NCI-H2107 treated with DMSO at 0.1 percent for 48 hours (cell line): Measurements from ENCODE around the gene RYK.
"Not testable (repeated sequence)": the region's sequence is repeated elsewhere in the genome, so short reads cannot be mapped to it uniquely, and the experiment has no call there.

Experiments
- DNase-seq: peaks from one replicate; lab custom pipeline; 2025; ENCODE audit not compliant: unreplicated experiment; lab: John Stamatoyannopoulos, UW

The RYK gene

DNA sequence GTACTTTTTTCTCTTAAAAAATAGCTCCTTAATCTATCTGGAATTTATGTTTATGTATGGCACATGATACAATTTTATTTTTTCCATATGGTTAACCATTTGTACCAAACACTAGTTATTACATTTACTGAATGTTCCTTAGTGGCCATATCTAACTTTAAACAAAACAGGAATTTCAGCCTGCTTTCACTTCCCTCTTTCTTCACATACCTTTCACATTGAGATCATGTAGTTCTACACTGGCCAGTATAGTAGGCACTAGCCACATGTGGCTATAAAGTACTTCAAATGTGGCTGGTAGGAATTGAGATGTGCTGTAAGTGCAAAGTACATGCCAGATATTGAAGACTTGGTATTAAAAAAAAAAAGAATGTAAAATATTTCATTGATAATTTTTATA is 4.7 kb upstream of the RYK start:
- DNase-seq: no peak

DNA sequence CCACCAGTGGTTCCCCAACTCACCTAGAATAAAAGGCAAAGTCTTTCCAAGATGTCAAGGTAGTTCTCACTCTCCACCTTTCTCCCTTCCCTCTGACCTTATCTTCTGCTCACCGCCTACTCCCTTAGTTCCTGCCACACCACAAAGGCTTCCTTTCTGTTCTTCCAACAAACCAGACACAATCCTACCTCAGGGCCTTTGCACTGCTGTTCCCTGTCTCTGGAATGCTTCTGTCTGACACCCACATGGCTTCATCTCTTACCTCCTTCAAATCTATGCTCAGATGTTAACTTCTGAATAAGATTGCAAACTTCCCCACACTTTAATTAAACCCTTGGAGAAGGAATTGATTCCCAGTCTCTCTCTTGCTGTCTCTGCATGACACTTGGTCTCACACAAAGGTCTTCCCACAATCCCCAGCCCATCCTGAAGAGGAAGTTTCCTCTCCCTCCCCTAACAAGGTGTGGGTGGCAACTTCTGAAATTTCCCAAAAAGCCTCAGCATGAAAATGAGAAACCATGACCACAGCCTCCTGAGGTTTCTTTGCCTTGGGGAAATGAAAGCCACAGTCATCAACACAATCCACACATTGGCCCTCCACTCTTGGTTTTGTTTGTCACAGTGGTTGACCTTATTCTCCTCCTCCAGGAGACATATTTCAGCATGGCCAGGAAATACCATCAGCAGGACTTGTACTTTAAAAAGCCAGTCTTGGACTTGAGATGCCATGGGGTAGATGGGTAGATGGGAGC is 3.0 kb upstream of the RYK start:
- DNase-seq: no peak

- DNase-seq: no peak
These were observed 2.1 kb upstream of the RYK start for GRCh38 chr3:134252766-134253165.

DNA sequence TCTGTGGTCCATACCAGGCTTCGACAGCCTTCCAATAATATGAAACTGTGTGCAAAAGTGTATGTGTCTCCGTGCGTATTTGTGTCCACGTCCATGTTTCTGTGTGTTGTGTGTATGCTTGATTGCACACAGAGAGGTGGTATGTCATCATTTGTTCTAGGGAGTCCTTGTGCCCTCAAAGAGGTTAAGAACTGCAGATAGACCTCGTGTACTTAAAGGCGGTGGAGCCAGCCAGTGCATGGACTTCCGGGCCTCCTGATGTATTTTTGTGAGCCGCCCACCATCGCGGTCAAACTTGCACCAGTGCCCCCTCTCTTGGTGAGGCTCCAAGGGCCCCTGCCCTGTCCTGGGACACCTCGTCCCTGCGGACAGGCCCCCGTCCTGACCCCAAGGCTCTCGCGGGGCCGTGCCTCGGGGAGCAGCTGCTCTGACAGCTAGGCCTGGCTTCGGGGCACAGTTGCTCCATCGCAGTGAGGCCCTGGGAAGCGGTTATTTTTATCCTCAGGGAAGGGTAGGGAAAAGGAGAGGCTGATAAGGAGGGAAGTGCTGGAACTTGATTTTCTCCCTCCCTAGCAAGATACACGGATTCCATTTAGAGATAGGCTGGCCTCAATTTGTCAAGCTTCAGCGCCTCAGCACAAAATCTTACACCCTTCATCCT is 1.2 kb upstream of the RYK start:
- no peak for DNase-seq

- no peak for DNase-seq
These were observed 533 bp downstream of the RYK start for GRCh38 chr3:134249935-134250716.

DNA sequence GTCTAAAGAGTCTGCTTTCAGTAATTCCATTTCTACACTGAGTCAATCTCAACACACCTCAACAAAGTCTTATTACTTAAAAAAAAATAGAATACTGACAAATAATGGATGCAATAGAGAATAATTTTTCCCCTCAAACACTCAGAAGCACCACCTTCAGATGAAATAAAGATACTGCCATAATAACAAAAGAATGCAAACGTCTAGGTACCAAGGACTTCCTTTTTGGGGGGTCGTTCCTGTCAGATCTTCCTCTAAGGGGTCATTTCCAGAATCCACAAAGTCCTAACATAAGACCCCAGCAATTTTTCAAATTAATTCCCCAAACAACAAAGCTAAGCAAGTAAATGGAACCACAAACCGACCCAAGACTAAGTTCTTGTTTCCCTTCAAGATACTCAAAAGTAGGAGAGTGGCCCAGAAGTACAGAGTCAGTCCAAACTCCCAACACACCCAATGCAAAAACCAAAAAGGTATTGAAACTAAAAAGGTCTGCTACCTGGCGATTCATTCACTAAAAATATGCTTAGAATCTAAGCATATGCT is 1.3 kb downstream of the RYK start:
- no peak for DNase-seq

DNA sequence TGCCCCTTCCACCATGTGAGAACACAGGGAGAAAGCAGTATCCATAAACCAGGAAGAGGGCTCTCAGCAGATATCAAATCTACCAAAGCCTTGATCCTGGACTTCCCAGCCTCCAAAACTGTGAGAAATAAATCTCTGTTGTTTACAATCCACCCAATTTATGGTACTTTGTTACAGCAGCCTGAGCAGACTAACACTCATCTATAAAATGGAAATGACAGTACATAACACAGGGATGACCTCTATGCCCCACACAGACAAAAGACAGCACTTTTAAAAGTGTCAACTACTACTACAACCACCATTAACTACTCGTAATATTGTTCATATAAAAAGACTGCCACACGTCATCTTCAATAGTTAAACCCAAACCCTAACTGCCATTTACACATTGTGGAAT is 5.7 kb downstream of the RYK start:
- no peak for DNase-seq

DNA sequence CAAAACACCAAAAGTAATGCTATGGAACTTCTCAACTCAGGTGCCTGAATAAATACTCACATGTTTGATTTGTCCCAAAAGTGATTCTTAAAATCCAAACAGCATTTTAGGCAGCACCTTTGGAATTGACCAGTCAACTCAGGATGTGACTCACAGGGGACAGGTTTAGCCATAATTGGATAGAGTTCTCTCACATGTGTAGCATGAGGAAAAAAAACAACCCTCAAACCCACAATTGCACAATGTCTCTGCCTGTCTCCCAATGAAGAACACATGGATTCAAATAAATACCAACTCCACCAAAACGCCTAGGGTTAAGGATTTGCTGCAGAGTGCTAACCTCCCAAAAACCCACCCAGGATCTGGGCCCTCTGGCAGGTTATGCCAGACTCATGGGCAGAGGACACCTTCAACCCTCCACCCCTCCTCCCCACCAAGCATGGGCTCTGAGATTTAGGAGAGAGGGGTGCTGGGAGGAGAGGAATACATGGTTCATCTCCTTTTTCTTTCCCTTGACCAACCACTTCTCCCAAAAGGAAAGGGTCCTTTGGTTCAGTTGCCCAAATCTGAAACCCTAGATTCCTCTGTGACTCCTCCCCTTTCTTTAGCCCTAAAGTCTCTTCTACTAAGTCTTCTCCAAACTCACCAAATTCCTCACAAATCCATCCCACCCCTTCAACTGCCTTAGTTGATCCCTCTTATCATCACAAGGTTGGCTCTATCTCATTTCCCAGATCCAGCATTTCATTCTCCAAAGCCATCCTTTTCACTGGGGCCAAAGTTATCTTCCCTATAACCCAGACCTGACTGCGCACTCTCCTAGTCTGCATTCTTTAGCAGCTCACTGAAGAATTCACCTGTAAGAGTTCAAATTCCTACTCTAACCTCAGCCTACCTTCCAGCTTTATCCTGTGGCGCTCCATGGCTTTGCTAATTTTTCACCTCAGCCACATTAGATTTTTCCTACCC is 7.7 kb downstream of the RYK start:
- no peak for DNase-seq

DNA sequence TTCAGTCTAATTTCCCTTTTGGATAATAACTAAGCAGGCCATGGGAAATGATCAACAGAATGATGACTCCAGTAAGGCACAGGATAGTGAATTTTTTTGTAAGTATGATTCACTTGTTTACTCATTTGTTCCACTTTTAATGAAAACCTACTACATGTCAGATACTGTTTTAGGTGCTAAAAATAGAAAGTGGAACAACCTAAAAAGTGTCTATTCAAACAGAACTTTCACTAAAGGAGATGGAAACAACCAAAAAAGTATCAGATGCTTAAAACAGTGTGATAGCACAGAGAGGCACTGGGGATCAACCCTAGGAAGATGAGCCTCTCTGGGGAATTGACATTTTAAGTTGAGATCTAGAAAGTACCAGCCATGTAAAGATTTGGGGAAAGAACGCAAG is 11.1 kb downstream of the RYK start:
- DNase-seq: no peak

DNA sequence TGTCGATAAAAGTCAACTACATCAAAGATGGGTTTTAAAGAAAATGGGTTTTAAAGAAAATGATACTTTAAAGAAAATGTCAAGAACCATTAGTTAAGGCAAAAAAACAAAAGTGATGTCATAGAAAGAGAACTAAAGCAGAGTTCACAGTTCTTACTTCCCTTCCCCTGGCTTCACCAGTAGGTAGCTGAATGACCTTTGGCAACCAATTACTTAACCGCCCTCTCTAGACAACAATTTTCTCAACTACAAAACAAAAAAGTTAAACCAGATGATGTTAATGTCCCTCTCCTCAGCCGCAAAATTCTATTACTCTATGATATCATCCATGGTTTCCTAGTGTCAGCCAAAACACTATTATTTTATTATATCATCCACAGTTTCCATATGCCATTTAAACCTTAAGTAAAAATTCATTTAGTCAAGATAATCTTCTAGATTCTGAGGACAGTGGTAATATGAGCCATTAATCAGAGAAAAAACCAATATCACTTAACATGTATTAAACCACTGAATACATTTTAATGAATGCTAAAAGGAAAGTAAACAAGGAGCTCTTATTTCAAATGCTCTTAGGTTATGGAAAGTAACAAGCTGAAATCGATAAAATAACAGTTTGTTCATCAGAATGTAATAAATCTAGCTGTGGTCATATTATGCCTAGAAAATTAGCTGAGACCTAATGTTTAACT is 13.1 kb downstream of the RYK start:
- peak; percentile 91 for DNase-seq

DNA sequence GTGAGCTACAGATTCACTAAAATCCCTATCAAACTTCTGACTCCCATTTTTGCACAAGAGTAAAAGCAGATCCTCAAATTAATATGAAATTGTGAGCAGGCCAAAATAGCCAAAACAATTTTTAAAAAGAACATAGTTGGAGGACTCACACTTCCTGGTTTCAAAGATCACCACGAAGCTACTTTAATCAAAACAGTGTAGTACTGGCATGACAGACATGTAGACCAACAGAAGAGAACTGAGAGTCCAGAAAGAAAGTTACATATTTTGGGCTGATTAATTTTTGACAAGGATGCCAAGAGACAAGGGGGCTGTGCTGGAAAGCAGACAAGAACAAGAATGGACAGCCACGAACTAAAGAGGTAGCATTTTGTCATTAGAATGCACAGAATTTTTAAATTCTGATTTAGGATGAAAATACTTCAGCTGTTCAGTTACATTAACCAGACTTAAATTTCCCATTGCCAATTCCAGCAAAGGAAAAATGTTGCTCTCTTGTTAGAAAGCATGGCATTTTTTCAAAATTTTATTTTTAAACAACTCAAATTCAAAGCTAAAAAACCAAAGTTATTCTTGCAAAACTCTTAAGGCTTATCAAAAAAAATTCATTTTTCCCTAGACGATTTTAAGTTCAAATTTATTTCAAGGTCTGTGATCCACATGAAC is 14.0 kb downstream of the RYK start:
- no peak for DNase-seq

DNA sequence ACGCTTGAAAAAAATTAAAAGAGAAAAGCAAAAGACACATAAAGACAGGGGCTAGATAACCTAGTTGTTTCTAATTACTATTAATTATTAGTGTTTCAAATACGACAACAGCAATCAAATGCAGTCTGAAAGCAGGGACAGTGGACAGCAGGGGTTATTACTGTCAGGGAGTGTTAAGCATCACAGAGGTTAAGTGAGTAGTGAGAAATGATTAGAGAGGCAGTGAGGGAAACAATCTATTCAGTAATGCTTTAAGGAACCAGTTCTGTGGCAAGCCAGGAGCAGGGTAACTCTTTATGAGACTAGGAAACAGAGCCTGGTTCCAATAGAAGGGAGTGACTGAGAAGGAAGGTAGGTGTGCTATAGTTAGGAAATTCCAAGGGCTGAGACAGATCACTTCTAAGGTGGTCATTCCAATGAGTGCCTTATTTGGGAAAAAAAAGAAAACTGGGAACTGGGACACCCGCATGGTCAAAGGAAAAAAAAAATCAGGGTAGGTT is 15.0 kb downstream of the RYK start:
- no peak for DNase-seq

DNA sequence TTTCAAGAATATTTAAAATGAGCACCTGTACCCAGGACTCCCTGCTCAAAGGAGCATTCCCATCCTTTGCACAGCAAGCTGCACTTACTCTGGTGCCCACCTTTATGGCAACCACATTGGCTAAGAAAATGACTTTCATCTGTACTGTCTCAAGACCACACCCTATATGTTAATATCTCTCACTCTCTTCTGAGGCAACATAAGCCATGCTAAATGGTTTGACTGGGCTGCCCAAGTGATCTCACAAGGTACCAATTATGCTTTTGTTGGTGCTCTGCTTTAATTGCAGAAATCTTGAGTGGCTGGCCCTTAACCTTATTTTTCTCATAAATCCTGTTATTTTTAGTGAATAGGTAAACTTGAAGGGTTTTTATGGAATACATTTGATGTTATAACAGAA is 17.7 kb downstream of the RYK start:
- no peak for DNase-seq

- DNase-seq: no peak
These were observed 18.5 kb downstream of the RYK start for GRCh38 chr3:134232151-134232550.

DNA sequence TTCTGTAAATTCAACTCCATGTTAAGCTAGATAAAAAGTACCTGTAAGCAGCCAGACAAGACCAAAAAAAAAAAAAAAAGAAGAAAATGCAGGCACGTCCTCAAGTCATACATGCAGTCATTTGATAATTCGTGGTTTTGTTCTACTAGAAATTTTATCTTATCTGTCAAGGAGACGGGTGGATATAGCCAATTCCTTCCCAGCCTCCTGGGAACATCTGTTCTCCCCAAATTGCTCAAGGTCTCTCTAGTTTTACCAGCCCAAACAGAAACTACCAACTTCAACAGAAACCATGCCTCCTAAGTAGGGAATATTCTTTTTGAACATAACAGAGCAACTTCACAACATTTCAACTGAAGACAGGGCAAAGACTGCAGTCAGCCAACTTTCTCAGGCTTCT is 19.5 kb downstream of the RYK start:
- no peak for DNase-seq

GRCh38 chr3:134229038-134229437 is 21.6 kb downstream of the RYK start:
- no peak for DNase-seq

- no peak for DNase-seq
These were observed 22.2 kb downstream of the RYK start for GRCh38 chr3:134228479-134228878.

- no peak for DNase-seq
These were observed 22.6 kb downstream of the RYK start for GRCh38 chr3:134228035-134228434.

GRCh38 chr3:134224796-134225156 is 25.9 kb downstream of the RYK start:
- DNase-seq: not testable (repeated sequence)
